Measurements from ENCODE around the gene RBMS3. TPM values are rescaled to one million over a fixed set of nuclear protein-coding genes. Genes with fewer than 3 reads are reported as not detected.

RBMS3 gene
- total and polyA plus RNA-seq, 2 of the 13 experiments (the other 11 are each of a cell fraction or from before 2014, with no cell fraction given): not detected

- TF ChIP-seq ZBTB43 (CRISPR knock-in tag; conservative IDR thresholded peaks at IDR 0.05): no peak
- TF ChIP-seq MIER3 (CRISPR knock-in tag; IDR thresholded peaks at IDR 0.05; ENCODE audit: borderline replicate concordance): no peak
- no peak for TF ChIP-seq DMTF1 (CRISPR knock-in tag; IDR thresholded peaks at IDR 0.05)
- TF ChIP-seq GZF1 (CRISPR knock-in tag; IDR thresholded peaks at IDR 0.05): no peak
These were observed 477.2 kb downstream of the RBMS3 start (continued) for GRCh38 chr3:29758108-29758433.

- Histone ChIP-seq H2AFZ (ENCODE audit: low read length) (no peak overlapping the region), H3K79me2 (ENCODE audit: insufficient read depth, low read length) (no peaks in the 10 kb centered on the region), H3K9ac (ENCODE audit: insufficient read depth, low read depth, low read length) (no peak overlapping the region), H3K9me3 (ENCODE audit: low read length) (no peaks in the 10 kb centered on the region), H3K27ac (ENCODE audit: extremely low read length, insufficient read depth, low read length) (no peak overlapping the region), H3K36me3 (replicated peaks in 1 of 2; ENCODE audit: control insufficient read depth in 1 of 2, insufficient read depth in 2 of 2, low read length in 2 of 2) (no peaks in the 10 kb centered on the region), H4K20me1 (ENCODE audit: insufficient read depth, low read length) (no peaks in the 10 kb centered on the region), H3K4me3 (replicated peaks in 1 of 3; ENCODE audit: insufficient read depth in 1 of 3, low read depth in 2 of 3, low read length in 3 of 3) (no peak overlapping the region), H3K4me1 (ENCODE audit: insufficient read depth, low read length) (no peaks in the 10 kb centered on the region), H3K27me3 (ENCODE audit: control insufficient read depth in 1 of 2, insufficient read depth in 2 of 2, low read length in 2 of 2) (no peaks in the 10 kb centered on the region), H3K4me2 (ENCODE audit: low read depth, low read length) (no peak overlapping the region)
- POLR2A ChIA-PET: no interaction called here
- TF ChIP-seq JARID2 (CRISPR knock-in tag; IDR thresholded peaks at IDR 0.05; ENCODE audit: insufficient replicate concordance): no peak
- peak; percentile 58 for TF ChIP-seq CEBPB (IDR thresholded peaks at IDR 0.05; ENCODE audit: borderline replicate concordance, low read depth, low read length)
- ATAC-seq (no peak), DNase-seq (ENCODE audit: low spot score) (no peak), FAIRE-seq (no peak)
- intact Hi-C loops (cut with micrococcal nuclease; ENCODE audit: unreplicated experiment) (no loop called here), in situ Hi-C loops (cut with HindIII; ENCODE audit: extremely low pct_ligation_motif_present, low pct_unique_long_range_greater_than_20kb) (no loop called here)
- BruUV-seq (replicated peaks): no TSS peak
- 21% methylated on average over 7 of the region's 7 CpGs for WGBS (ENCODE audit: low lambda C conversion rate)
- CTCF ChIA-PET (ENCODE audit: low intra/inter-chr PET ratio, low total read pairs): no interaction called here
These were observed 477.8 kb downstream of the RBMS3 start for GRCh38 chr3:29758434-29759322.
